C4-2B (cell line): Measurements from ENCODE around the gene TFF1.

Source experiments
- H3K27ac ChIP-seq: fragments of 450-650 bp; 2 replicates; pipeline ENCODE4 v1.5.1; 2017
- CTCF ChIP-seq: fragments of 450-650 bp; conservative IDR thresholded peaks from 2 replicates; pipeline ENCODE4 v1.5.1; 2017; ENCODE audit warnings: mild to moderate bottlenecking
- ZFX ChIP-seq: fragments of 450-650 bp; IDR thresholded peaks from 2 replicates; pipeline ENCODE4 v1.6.1; 2017

TFF1 gene

GRCh38 chr21:42379426-42380215 lies 13.3 kb upstream of the TFF1 start:
- TF ChIP-seq CTCF, result no peak
- no peak for TF ChIP-seq ZFX

GRCh38 chr21:42378418-42378817 lies 12.1 kb upstream of the TFF1 start:
- TF ChIP-seq ZFX, result no peak
- no peak overlapping the region for H3K27ac ChIP-seq

More at GRCh38 chr21:42379426-42380215, 13.3 kb upstream of the TFF1 start:
- no peak overlapping the region for H3K27ac ChIP-seq

GRCh38 chr21:42377951-42378340 lies 11.6 kb upstream of the TFF1 start:
- H3K27ac ChIP-seq, result no peak overlapping the region
- TF ChIP-seq CTCF (no peak), ZFX (no peak)

- no peak for TF ChIP-seq ZFX
- no peak for TF ChIP-seq CTCF
- no peak overlapping the region for H3K27ac ChIP-seq
Measured at GRCh38 chr21:42377211-42377950, 11.0 kb upstream of the TFF1 start.

- H3K27ac ChIP-seq, result no peak overlapping the region
- TF ChIP-seq CTCF, result no peak
- no peak for TF ChIP-seq ZFX
Measured at GRCh38 chr21:42376338-42376982, 10.1 kb upstream of the TFF1 start.

GRCh38 chr21:42375966-42376337 lies 9.6 kb upstream of the TFF1 start:
- H3K27ac ChIP-seq, result no peak overlapping the region

GRCh38 chr21:42375506-42375905 lies 9.2 kb upstream of the TFF1 start:
- no peak for TF ChIP-seq CTCF
- no peak for TF ChIP-seq ZFX
- no peak overlapping the region for H3K27ac ChIP-seq

More at GRCh38 chr21:42375966-42376337, 9.6 kb upstream of the TFF1 start:
- TF ChIP-seq ZFX (no peak), CTCF (no peak)
